Measurements from ENCODE around the gene NELFCD. TPM values are rescaled to one million over a fixed set of nuclear protein-coding genes. Genes with fewer than 3 reads are reported as not detected.

Gene NELFCD
- total RNA-seq, 3 donors from 2014 or later: 47.9 to 51.7 (median 50.0) TPM

GRCh38 chr20:58984691-58985090 lies 3.6 kb downstream of the NELFCD start:
- Histone ChIP-seq H3K4me3 (no peak overlapping the region), H3K4me1 (ENCODE audit: low read depth) (peaks cover 19% of the 10 kb centered on the region), H3K9me3 (no peaks in the 10 kb centered on the region), H3K36me3 (ENCODE audit: low read depth) (peaks cover 4% of the 10 kb centered on the region)
- DNase-seq (no peak), ATAC-seq (no peak)
- intact Hi-C loops (cut with DNase I, micrococcal nuclease): no loop called here
- TF ChIP-seq CTCF (IDR thresholded peaks at IDR 0.05): no peak

- TF ChIP-seq CTCF (IDR thresholded peaks at IDR 0.05): no peak
- DNase-seq (no peak), ATAC-seq (no peak)
- Histone ChIP-seq H3K9me3 (no peaks in the 10 kb centered on the region), H3K4me1 (ENCODE audit: low read depth) (peaks cover 17% of the 10 kb centered on the region), H3K36me3 (ENCODE audit: low read depth) (peaks cover 6% of the 10 kb centered on the region), H3K4me3 (no peak overlapping the region)
- intact Hi-C loops (cut with DNase I, micrococcal nuclease): no loop called here
Measured at GRCh38 chr20:58985656-58986055, 4.6 kb downstream of the NELFCD start.

GRCh38 chr20:58986286-58986967 lies 5.4 kb downstream of the NELFCD start:
- ATAC-seq (no peak), DNase-seq (no peak)
- no peak overlapping the region for H3K4me3 ChIP-seq
- H3K36me3 ChIP-seq (ENCODE audit: low read depth): peaks cover 13% of the 10 kb centered on the region
- no peak for TF ChIP-seq CTCF (IDR thresholded peaks at IDR 0.05)
- intact Hi-C loops (cut with DNase I, micrococcal nuclease): no loop called here
- no peaks in the 10 kb centered on the region for H3K9me3 ChIP-seq
- H3K4me1 ChIP-seq (ENCODE audit: low read depth): peaks cover 17% of the 10 kb centered on the region

GRCh38 chr20:58986968-58987517 lies 6.0 kb downstream of the NELFCD start:
- Histone ChIP-seq H3K9me3 (no peaks in the 10 kb centered on the region), H3K4me3 (no peak overlapping the region), H3K36me3 (ENCODE audit: low read depth) (peaks cover 13% of the 10 kb centered on the region), H3K4me1 (ENCODE audit: low read depth) (peaks cover 16% of the 10 kb centered on the region)
- ATAC-seq: no peak
- DNase-seq: no peak
- intact Hi-C loops (cut with DNase I, micrococcal nuclease): no loop called here
- TF ChIP-seq CTCF (IDR thresholded peaks at IDR 0.05): no peak

- intact Hi-C loops (cut with DNase I, micrococcal nuclease): no loop called here
- ATAC-seq: no peak
- Histone ChIP-seq H3K9me3 (no peaks in the 10 kb centered on the region), H3K4me3 (no peak overlapping the region), H3K36me3 (ENCODE audit: low read depth) (peaks cover 13% of the 10 kb centered on the region), H3K4me1 (ENCODE audit: low read depth) (peaks cover 13% of the 10 kb centered on the region)
- TF ChIP-seq CTCF (IDR thresholded peaks at IDR 0.05): no peak
- DNase-seq: no peak
Measured at GRCh38 chr20:58987790-58988564, 6.9 kb downstream of the NELFCD start.
